Stimulated activated CD8-positive, alpha-beta memory T cell treated with anti-CD3 and anti-CD28 coated beads, Interleukin-7, amount 100 ng/mL, for 48 hours (primary cell): ENCODE results near the gene ACSM3.
"Not testable (repeated sequence)": the region's sequence is repeated elsewhere in the genome, so short reads cannot be mapped to it uniquely, and the experiment has no call there.

Source experiments
- DNase-seq, 2 donors: peaks; one replicate each; pipeline ENCODE4 v3.0.0-alpha.2; 2020; ENCODE audit warnings: low read depth in 1 of 2; ENCODE audit errors: extremely low read depth in 1 of 2

The ACSM3 gene

GRCh38 chr16:20805684-20806167 lies 41.9 kb downstream of the ACSM3 start:
- DNase-seq = not testable (repeated sequence)

- DNase-seq = peak; percentile 59 to 75
Observed at GRCh38 chr16:20806168-20807050, 42.6 kb downstream of the ACSM3 start, which contains the start of the genes ERI2 and REXO5. Gene ERI2 (minus strand): TSS chr16:20806472. CDS start chr16:20806430, 42 bp downstream. Gene REXO5 (plus strand): TSS chr16:20806527. CDS start chr16:20806954, 427 bp downstream.

- no peak for DNase-seq
Observed at GRCh38 chr16:20807862-20808261, 44.0 kb downstream of the ACSM3 start.

- no peak for DNase-seq
Observed at GRCh38 chr16:20811889-20812439, 48.1 kb downstream of the ACSM3 start.

GRCh38 chr16:20812510-20812909 lies 48.7 kb downstream of the ACSM3 start:
- no peak for DNase-seq

- DNase-seq = no peak
Observed at GRCh38 chr16:20814784-20815183, 51.0 kb downstream of the ACSM3 start.

GRCh38 chr16:20818929-20819585 lies 55.2 kb downstream of the ACSM3 start:
- DNase-seq = no peak

- DNase-seq = no peak
Observed at GRCh38 chr16:20821682-20822081, 57.9 kb downstream of the ACSM3 start.

GRCh38 chr16:20822521-20823325 lies 58.9 kb downstream of the ACSM3 start:
- DNase-seq = no peak

- DNase-seq = no peak
Observed at GRCh38 chr16:20826039-20826566, 62.3 kb downstream of the ACSM3 start.

- no peak for DNase-seq
Observed at GRCh38 chr16:20829536-20829935, 65.7 kb downstream of the ACSM3 start.

GRCh38 chr16:20830372-20830771 lies 66.6 kb downstream of the ACSM3 start:
- no peak for DNase-seq

GRCh38 chr16:20833086-20833485 lies 69.3 kb downstream of the ACSM3 start:
- DNase-seq = no peak

GRCh38 chr16:20838240-20838639 lies 74.4 kb downstream of the ACSM3 start:
- no peak for DNase-seq

GRCh38 chr16:20839504-20839903 lies 75.7 kb downstream of the ACSM3 start:
- DNase-seq = no peak

GRCh38 chr16:20844054-20844453 lies 80.2 kb downstream of the ACSM3 start:
- DNase-seq = no peak

- DNase-seq = peak in 1 of 2 donors; percentile 8
Observed at GRCh38 chr16:20844588-20844987, 80.8 kb downstream of the ACSM3 start.

- no peak for DNase-seq
Observed at GRCh38 chr16:20846030-20846429, 82.2 kb downstream of the ACSM3 start.

GRCh38 chr16:20846551-20846950 lies 82.7 kb downstream of the ACSM3 start:
- no peak for DNase-seq
